ENCODE data around the gene PALLD.
A peak's percentile ranks its signal among the peaks of the same experiment; 100 is the strongest.

Gene PALLD

GRCh38 chr4:168864821-168865541 lies 368.1 kb downstream of the PALLD start:
- DNase-seq: no peak

DNA sequence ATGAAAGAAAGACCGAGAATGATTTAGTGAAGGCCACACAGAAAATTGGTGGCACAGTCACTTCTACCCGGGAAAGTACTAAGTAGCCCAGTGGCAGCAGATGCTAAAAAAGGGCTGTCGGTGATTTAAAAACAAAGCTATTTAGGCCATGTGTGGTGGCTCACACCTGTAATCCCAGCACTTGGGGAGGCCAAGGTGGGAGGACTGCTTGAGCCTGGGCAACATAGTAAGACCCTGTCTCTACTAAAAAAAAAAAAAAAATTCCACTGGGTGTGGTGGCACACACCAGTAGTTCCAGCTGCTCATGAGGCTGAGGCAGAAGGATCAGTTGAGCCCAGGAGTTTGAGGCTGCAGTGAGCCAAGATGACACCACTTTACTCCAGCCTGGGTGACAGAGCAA lies 369.0 kb downstream of the PALLD start:
- no peak for DNase-seq

- DNase-seq: no peak
Measured at GRCh38 chr4:168866635-168867034, 369.8 kb downstream of the PALLD start.

DNA sequence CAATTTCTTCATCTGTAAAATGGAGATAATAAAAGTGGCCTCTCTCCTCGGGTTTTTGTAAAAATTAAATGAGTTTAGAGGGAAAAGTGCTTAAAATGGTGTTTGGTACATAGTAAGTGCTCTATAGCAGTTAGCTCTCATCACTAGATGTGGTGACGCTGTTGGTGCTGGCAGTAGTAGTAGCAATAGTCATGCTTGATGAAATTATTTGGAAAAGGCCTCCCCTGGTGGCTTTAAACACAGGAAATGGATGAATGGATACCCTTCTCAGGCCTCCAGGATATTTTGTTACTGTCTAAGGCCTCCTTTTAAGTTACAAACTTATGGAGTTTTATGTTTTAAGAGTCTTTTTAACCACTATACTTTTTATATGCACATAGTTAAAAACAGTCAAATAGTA lies 370.3 kb downstream of the PALLD start:
- DNase-seq: no peak

DNA sequence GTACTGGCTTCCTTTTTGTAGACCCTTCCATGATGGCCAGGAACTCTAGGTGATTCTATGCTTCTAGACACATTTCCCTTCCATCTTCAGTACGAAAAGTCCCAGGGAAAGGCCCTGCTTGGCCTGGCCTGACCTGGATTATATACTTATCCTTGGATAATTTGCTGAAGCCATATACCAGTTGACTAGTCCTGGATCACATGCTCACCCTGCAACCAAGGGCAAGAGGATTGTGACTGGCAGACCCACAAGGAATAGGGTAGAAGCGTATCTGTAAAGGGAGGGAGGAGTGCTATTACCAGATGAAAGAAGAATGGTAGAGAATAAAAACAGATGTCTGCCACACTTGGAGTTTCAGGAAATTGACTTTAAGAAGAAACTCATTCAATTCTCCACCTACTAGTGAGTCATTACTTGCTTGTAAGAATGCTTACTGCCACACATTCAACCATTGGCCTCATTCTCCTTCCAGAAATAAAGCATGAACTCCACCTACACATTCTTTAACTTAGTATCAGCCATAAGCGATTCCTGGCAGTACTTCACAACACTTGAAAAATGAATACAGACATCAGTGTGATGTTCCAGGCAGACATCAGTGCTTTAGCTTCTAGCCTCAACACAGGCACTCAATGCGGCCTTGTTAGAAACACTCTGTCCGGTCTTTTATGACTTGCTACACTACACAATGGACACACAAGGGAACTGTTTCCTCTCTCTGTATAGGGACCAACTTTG lies 371.4 kb downstream of the PALLD start:
- DNase-seq: no peak

DNA sequence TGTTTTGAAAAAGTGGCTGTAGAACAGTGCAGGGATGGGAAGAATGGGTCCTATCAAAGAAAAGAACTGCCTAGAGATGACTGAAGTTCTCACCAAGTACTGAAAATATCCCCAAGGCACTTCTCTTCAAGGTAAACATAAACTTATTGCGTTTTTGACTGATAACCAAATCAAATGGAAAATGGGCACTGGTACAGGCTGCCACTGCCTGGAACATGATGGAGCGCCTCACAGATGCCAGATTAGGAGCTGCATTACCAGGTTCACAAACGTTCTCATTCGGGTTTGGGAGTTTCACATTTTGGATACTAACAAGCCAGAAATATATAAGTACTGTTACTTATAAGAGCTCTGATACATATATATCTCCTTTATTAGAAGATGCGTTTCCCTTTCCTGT lies 371.9 kb downstream of the PALLD start:
- DNase-seq: no peak

GRCh38 chr4:168870004-168870403 lies 373.2 kb downstream of the PALLD start:
- no peak for DNase-seq

DNA sequence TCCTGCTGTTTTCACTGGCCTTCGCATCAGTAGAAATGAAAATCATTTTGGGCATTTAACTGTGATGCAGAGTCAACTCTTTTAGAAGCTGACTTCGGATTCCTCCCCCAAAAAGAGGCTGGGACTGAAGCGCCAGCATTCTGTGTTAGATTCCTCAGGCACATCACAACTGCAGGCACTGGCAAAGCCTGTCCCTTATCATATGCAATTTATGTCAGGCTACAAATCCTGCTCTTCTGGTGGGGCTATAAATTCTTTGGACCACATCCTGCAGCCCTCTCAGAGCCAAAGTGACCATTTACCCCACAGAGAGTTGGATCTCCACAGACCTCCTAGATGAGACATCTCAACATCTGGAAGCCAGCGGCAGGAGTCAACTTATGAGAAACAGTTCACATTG lies 374.8 kb downstream of the PALLD start:
- DNase-seq: no peak

DNA sequence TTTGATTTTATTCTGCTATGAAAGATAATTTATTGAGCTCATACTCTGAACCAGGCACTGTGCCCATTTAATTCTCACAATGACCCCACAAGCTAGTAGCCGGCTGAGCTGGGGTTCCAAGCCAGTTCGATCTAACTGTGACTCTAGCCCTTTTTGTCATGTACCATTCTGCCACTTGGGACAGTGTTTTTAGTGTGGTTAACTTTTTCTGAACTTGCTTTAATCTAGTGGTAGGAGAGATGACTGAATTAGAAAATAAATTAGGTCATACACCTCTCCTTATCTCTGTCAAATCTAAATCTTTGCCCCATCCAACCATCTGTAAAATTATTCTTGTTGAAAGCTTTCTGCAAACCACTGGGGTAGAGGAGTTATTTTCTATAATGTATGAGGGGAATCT lies 377.2 kb downstream of the PALLD start:
- DNase-seq: no peak

- DNase-seq: no peak
Measured at GRCh38 chr4:168876106-168876505, 379.3 kb downstream of the PALLD start.

DNA sequence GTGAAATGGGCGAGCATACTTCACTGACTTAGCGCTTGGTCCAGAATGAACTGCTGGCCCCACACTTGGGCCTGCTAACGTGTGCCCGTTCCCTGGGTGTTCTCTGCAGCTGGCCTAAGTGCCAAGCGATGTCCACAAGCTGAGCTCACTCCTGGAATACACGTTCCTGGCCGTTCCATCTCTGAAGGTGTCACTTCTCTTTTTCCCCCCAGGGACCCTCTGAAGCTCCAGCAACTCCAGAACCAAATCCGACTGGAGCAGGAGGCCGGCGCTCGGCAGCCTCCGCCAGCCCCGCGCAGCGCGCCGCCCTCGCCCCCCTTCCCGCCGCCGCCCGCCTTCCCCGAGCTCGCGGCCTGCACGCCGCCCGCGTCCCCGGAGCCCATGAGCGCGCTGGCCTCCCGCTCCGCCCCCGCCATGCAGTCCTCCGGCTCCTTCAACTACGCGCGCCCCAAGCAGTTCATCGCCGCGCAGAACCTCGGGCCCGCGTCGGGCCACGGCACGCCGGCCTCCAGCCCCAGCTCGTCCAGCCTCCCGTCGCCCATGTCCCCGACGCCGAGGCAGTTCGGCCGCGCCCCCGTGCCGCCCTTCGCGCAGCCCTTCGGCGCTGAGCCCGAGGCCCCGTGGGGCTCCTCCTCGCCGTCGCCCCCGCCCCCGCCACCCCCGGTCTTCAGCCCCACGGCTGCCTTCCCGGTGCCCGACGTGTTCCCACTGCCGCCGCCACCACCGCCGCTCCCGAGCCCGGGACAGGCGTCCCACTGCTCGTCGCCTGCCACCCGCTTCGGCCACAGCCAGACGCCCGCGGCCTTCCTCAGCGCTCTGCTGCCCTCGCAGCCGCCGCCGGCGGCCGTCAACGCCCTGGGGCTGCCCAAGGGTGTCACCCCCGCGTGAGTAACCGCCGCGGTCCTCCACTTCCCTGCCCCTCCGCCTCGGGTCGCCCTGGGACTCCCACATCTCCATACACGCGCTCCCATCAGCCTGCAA lies 380.9 kb downstream of the PALLD start:
- DNase-seq: peak; percentile 21

DNA sequence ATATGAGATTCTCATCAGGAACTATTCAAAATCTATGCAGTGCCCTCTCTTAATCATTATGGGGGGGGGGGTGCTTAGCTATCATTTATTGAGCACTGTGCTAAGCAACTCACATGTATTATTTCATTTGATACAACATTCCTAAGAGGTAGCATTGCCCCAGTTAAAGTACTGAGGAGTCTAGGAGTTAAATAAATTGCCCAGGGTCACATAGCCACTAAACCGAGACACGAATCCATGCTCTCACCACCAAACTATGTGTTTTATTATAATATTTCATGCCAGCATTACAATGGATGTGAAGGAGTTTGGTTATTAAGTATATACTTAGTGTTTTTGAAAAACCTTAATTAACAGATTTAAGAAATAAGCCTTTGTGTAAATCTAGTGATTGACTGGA lies 381.8 kb downstream of the PALLD start:
- no peak for DNase-seq

DNA sequence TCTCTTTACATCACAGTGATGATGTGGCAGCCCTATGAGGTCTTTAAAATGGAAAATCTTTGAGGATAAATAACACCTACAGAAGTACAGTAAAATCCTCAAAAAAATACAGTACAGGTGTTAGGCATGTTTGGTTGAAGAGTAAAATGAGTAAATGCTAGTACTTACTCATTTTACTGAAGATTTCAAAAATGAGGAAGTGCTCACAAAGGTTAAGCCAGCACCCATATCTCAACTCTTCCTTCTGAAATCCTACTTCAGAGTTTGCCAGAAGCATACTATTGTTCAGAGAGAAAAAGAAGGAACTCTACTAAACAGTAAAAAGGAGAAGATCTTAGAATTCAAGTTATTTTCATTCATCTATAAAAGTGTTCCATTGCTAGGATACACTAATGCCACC lies 382.3 kb downstream of the PALLD start:
- DNase-seq: no peak

- no peak for DNase-seq
Measured at GRCh38 chr4:168880072-168880675, 383.3 kb downstream of the PALLD start.

DNA sequence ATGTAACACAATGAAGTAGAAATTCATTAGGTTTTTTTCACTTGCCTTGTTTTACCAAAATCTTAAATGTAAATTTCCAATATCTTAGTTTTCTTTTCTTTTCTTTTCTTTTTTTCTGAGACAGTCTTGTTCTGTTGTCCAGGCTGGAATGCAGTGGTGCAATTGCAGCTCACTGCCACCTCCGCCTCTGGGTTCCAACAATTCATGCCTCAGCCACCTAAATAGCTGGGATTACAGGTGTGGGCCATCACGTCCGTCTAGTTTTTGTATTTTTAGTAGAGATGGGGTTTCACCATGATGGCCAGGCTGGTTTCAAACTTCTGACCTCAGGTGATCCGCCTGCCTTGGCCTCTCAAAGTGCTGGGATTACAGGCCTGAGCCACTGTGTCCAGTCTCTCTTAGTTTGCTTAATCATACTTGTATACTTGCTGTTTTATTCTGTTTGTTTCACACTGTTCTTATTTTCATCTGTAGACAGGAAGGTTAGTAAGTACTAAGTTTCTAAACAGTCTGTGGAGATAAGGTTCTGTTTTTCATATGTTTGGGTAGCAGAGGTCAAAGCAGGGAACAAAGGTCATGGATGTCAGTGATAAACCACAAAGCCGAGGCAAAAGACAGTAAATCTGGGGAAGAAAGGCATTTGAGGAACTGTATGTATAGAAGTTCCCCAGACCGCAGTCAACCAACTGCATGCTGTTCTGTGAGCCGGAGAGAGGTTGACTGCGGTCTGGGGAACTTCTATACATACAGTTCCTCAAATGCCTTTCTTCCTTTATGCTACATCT lies 384.2 kb downstream of the PALLD start:
- no peak for DNase-seq

- no peak for DNase-seq
Measured at GRCh38 chr4:168881781-168882420, 385.0 kb downstream of the PALLD start.

- no peak for DNase-seq
Measured at GRCh38 chr4:168882650-168883233, 385.9 kb downstream of the PALLD start.

GRCh38 chr4:168883513-168883912 lies 386.7 kb downstream of the PALLD start:
- DNase-seq: no peak

DNA sequence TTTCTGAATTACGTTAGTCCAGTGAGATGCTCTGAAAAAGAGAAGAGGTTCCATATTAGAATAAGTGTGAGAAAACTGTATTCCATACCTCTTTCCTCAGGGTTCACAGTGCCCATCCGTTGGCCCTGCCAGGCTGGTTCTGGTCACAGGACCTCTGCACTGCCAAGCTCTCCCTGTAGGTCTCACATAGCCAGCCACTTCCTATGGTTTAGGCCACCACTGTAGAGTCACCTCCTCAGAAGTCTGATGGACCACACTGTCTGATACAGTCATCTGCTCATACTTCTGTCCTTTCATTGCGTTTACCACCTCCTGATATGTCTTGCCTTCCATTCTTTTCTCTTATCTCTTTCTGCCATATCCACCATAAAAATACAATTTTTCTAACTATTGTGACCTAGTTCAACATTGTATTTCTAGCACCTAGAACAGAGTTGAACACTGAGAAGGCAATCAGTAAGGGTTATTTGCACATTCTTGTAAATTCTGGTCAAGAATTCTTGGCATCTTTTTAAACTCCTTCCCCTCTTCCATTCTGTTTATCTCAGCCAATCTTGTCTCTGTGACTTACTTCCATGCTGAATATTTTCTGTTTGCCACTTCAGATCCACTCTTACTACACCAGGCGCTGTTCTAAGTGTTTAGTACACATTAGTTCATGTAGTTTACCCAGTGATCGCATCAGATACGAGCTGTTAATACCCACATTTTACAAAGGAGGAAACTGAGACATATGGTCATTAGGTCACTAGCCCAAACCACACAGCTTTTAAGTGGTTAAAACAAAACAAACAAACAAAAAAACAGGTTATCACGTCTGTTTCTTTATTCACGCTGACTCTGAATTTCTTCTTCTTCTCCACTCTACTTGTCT lies 387.6 kb downstream of the PALLD start:
- DNase-seq: peak; percentile 1

GRCh38 chr4:168885400-168885799 lies 388.5 kb downstream of the PALLD start:
- DNase-seq: no peak

Data from NCI-H510A (cell line).